OCI-LY3 (cell line): ENCODE measurements around the gene MMD2.

Experiments
- CTCF ChIP-seq: fragments of 200-600, 300-600 bp; sonication (generic); IDR thresholded peaks from 2 replicates; pipeline ENCODE4 v1.5.1; 2014; ENCODE audit warnings: antibody characterized with exemption, low read length, low read depth
- EZH2phosphoT487 ChIP-seq: fragments of 200-600 bp; shearing (Covaris generic); IDR thresholded peaks from 2 replicates; pipeline ENCODE4 v1.6.1; 2018; ENCODE audit warnings: antibody characterized with exemption, mixed run types, low read depth

DNA sequence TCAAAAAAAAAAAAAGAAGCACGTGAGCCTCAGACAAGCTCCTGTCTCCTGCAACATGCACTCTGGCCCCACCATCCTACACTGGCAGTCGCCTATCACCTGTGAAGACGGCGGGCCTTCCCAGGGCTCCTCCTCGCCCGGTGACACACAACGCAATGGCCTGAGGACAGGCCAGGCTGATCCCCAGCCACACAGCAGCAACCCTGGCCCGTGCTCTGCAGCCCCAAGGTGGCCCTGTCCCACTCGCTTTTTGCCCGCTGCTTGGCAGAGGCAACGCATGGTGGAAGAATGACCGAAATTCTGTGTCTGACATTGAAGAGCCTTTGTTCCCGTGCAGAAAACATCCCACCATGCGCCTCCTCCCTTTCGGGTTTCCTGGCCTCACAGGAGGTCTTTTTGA, 83.6 kb downstream of the MMD2 start:
- TF ChIP-seq CTCF, result no peak
- no peak for TF ChIP-seq EZH2phosphoT487
